Liver (tissue), 9 donors: ENCODE results near the gene PSENEN. TPM values are rescaled to one million over a fixed set of nuclear protein-coding genes. Genes with fewer than 3 reads are reported as not detected.

Experiments used
- DNase-seq: peaks from one replicate; pipeline ENCODE4 v3.0.0-alpha.2; 2017; ENCODE audit warnings: low spot score
- H3K27ac ChIP-seq, 2 donors: one replicate each; pipeline ENCODE4 v1.7.0; 2013; ENCODE audit warnings: inconsistent platforms in 2 of 2, low read length in 2 of 2, control low read depth in 1 of 2, low read depth in 1 of 2, mild to moderate bottlenecking in 1 of 2
- H3K27me3 ChIP-seq, 4 donors: one replicate each; pipeline versions ENCODE4 v1.6.1 to v1.7.0; 2013; ENCODE audit warnings: low read length in 3 of 4, inconsistent platforms in 1 of 4, mild to moderate bottlenecking in 1 of 4, moderate library complexity in 1 of 4; ENCODE audit not compliant: control insufficient read depth in 4 of 4, insufficient read depth in 4 of 4
- H3K36me3 ChIP-seq, 4 donors: one replicate each; pipeline versions ENCODE4 v1.6.1 to v1.7.0; 2013; ENCODE audit warnings: low read length in 3 of 4, mild to moderate bottlenecking in 3 of 4, low read depth in 1 of 4, moderate library complexity in 1 of 4; ENCODE audit not compliant: control insufficient read depth in 4 of 4, insufficient read depth in 3 of 4
- H3K4me1 ChIP-seq, 4 donors: one replicate each; pipeline versions ENCODE4 v1.6.1 to v1.7.0; 2013; ENCODE audit warnings: low read length in 3 of 4, mild to moderate bottlenecking in 3 of 4, moderate library complexity in 1 of 4; ENCODE audit not compliant: control insufficient read depth in 4 of 4, insufficient read depth in 4 of 4
- H3K4me3 ChIP-seq, 3 donors: one replicate each; pipeline versions ENCODE4 v1.6.1 to v1.7.0; 2013; ENCODE audit warnings: low read length in 3 of 3, control low read depth in 1 of 3, low read depth in 1 of 3, mild to moderate bottlenecking in 1 of 3
- H3K9ac ChIP-seq, 2 donors: one replicate each; pipeline ENCODE4 v1.7.0; 2013; ENCODE audit warnings: low read length in 2 of 2, mild to moderate bottlenecking in 2 of 2, moderate library complexity in 2 of 2, control low read depth in 1 of 2, low read depth in 1 of 2
- H3K9me3 ChIP-seq, 4 donors: one replicate each; pipeline versions ENCODE4 v1.6.1 to v1.7.0; 2013; ENCODE audit warnings: low read length in 3 of 4; ENCODE audit not compliant: control insufficient read depth in 4 of 4
- CTCF ChIP-seq: fragments of 150-350 bp; IDR thresholded peaks from 2 replicates; pipeline ENCODE4 v1.5.1; 2017; ENCODE audit warnings: improper control_type of control experiment, low read depth, low read length; ENCODE audit not compliant: missing input control
- EGR1 ChIP-seq, 2 donors: IDR thresholded peaks; 2 replicates each; pipeline ENCODE4 v1.6.1; 2016 to 2018; ENCODE audit warnings: antibody characterized with exemption in 2 of 2, low read depth in 2 of 2
- FOXA1 ChIP-seq: IDR thresholded peaks from 2 replicates; pipeline ENCODE4 v1.6.1; 2016; ENCODE audit warnings: antibody characterized with exemption
- FOXA2 ChIP-seq: IDR thresholded peaks from 2 replicates; pipeline ENCODE4 v1.6.1; 2016; ENCODE audit warnings: antibody characterized with exemption
- GABPA ChIP-seq, 2 donors: IDR thresholded peaks in 1 of 2; conservative IDR thresholded peaks in 1 of 2; 2 replicates each; pipeline ENCODE4 v1.6.1; 2016; ENCODE audit warnings: antibody characterized with exemption in 2 of 2, mild to moderate bottlenecking in 1 of 2, moderate library complexity in 1 of 2
- HNF4A ChIP-seq, 2 donors: conservative IDR thresholded peaks; 2 replicates each; pipeline ENCODE4 v1.6.1; 2016; ENCODE audit warnings: antibody characterized with exemption in 2 of 2, mild to moderate bottlenecking in 2 of 2
- JUND ChIP-seq, 2 donors: IDR thresholded peaks; 2 replicates each; pipeline ENCODE4 v1.6.1; 2016; ENCODE audit warnings: antibody characterized with exemption in 2 of 2
- MAX ChIP-seq: IDR thresholded peaks from 2 replicates; pipeline ENCODE4 v1.6.1; 2016; ENCODE audit warnings: antibody characterized with exemption
- NR2F2 ChIP-seq: IDR thresholded peaks from 2 replicates; pipeline ENCODE4 v1.6.1; 2016; ENCODE audit warnings: antibody characterized with exemption
- RAD21 ChIP-seq, 2 donors: IDR thresholded peaks; 2 replicates each; pipeline ENCODE4 v1.6.1; 2016; ENCODE audit warnings: antibody characterized with exemption in 2 of 2, mild to moderate bottlenecking in 2 of 2
- REST ChIP-seq: IDR thresholded peaks from 2 replicates; pipeline ENCODE4 v1.6.1; 2016; ENCODE audit warnings: antibody characterized with exemption, mild to moderate bottlenecking
- RXRA ChIP-seq, 2 donors: IDR thresholded peaks; 2 replicates each; pipeline ENCODE4 v1.6.1; 2017 to 2018; ENCODE audit warnings: antibody characterized with exemption in 2 of 2, mild to moderate bottlenecking in 1 of 2
- SP1 ChIP-seq: IDR thresholded peaks from 2 replicates; pipeline ENCODE4 v1.6.1; 2018; ENCODE audit warnings: antibody characterized with exemption, mild to moderate bottlenecking
- TAF1 ChIP-seq: conservative IDR thresholded peaks from 2 replicates; pipeline ENCODE4 v1.6.1; 2016; ENCODE audit warnings: antibody characterized with exemption, mild to moderate bottlenecking
- YY1 ChIP-seq: IDR thresholded peaks from 2 replicates; pipeline ENCODE4 v1.6.1; 2016; ENCODE audit warnings: antibody characterized with exemption, mild to moderate bottlenecking
- ZBTB33 ChIP-seq: IDR thresholded peaks from 2 replicates; pipeline ENCODE4 v1.6.1; 2016; ENCODE audit warnings: antibody characterized with exemption
- WGBS: extraction: QIAGEN DNeasy Blood & Tissue Kit; methylation state at CpG from one replicate; pipeline ENCODE4 v1.1.7; 2013; 5-methylcytosine and 5-hydroxymethylcytosine counted together
- polyA plus RNA-seq, 2 donors: library from polyadenylated mRNA; stranded (reverse) in 1 of 2; unstranded in 1 of 2; fragments of 200-250 nt in 1 of 2; fragments of >200 nt in 1 of 2; fragmentation: Nextera tagmentation in 1 of 2; extraction: Ambion mirVana in 1 of 2; gene quantifications; one replicate each; pipeline versions ENCODE4 v1.2.1 to v1.2.3, GENCODE V29; 2013 to 2015
- total RNA-seq, 2 donors: library from RNA; depleted of rRNA; stranded (reverse); fragments of >200 nt; gene quantifications; one replicate each; pipeline ENCODE4 v1.2.3, GENCODE V29; 2014
- TF ChIP-seq, protein P1 (sequence below): IDR thresholded peaks from 2 replicates; pipeline ENCODE4 v1.6.1; 2016; ENCODE audit warnings: antibody characterized with exemption
- donor health status: healthy.
- donor health status: healthy.
- donor health status: healthy.
- donor health status: healthy.
- donor health status: healthy.

PSENEN gene
- total and polyA plus RNA-seq, 4 donors, result 7.4 to 58.1 (median 20.7) TPM

DNA sequence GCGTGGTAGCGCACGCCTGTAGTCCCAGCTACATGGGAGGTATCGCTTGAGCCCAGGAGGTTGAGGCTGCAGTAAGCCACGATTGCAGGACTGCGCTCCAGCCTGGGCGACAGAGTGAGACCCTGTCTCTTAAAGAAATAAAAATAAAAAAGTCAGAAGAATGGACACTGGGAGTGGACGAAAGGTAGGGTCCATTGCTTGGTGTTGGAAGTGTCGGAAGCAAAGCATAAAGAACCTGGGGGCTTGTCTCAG is 29.5 kb downstream of the PSENEN start:
- Histone ChIP-seq H3K27me3 (no peaks in the 10 kb centered on the region), H3K27ac (no peak overlapping the region), H3K9me3 (no peaks in the 10 kb centered on the region), H3K4me1 (peaks cover 0 to 5% (median 4%) of the 10 kb centered on the region in 4 donors), H3K4me3 (peak overlapping the region in 1 of 3 donors; percentile 71), H3K36me3 (no peaks in the 10 kb centered on the region), H3K9ac (no peak overlapping the region)
- DNase-seq, result no peak
- TF ChIP-seq RAD21 (IDR thresholded peaks at IDR 0.05) (no peak), FOXA1 (no peak), REST (no peak), ZBTB33 (no peak), SP1 (no peak), CTCF (no peak), NR2F2 (no peak), FOXA2 (no peak), JUND (IDR thresholded peaks at IDR 0.05) (no peak), HNF4A (conservative IDR thresholded peaks at IDR 0.05) (no peak), YY1 (no peak), TAF1 (no peak), EGR1 (IDR thresholded peaks at IDR 0.05; ENCODE audit: low read depth in 2 of 2) (no peak), GABPA (IDR thresholded peaks at IDR 0.05 in 1 of 2, conservative IDR thresholded peaks at IDR 0.05 in 1 of 2) (no peak)
- TF ChIP-seq, protein P1, sequence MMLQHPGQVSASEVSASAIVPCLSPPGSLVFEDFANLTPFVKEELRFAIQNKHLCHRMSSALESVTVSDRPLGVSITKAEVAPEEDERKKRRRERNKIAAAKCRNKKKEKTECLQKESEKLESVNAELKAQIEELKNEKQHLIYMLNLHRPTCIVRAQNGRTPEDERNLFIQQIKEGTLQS, result no peak
- 40% methylated on average over 9 of the region's 9 CpGs for WGBS

DNA sequence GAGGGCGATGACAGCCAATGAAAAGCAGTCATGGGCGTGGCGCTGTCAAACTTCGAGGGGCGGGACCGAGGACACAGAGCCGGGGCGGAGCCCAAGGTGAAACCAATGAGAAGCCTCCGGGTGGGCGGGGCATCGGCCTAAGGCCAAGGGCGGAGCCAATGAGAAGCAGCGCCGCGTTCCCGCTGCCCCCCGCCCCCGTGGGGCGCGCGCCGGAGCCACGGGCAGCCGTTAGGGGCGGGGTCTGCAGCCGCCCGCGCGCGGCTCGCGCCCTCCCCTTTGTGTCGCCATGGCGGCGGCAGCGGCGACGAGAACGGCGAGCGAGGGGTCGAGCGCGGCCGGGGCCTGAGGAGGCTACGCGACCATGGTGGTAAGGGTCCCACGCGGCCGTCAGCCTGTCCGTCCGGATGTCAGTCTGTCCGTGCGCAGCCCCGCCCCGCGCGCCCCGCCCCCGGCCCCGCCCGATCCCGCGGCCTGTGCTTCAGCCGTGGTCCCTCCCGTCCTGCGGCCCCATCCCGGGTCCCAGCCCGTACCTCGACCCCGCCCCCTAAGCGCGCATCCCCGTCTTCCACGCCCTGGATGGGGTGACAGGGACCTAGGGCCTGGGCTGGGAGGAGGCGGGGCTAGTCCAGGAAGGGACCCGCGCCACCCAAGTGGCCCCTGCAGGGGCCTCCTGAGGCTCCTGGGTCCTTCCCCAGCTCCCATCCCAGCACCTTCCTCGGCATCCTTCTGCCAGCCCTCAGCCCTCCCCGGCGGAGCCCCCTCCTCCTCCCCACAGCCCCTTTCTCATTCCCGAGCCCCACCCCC is 30.0 kb downstream of the PSENEN start, which contains the start of gene ARHGAP33:
Gene ARHGAP33 (plus strand): TSS at position 267 of the 804 bp plus-strand sequence. CDS start 95 bp downstream, at position 362.
- no peak within 1 kb of the TSS for H3K27ac ChIP-seq
- peaks cover 0 to 5% (median 4%) of the 10 kb centered on the region in 4 donors for H3K4me1 ChIP-seq
- no peaks in the 10 kb centered on the region for H3K36me3 ChIP-seq
- H3K9ac ChIP-seq, result no peak within 1 kb of the TSS
- TF ChIP-seq SP1 (peak; percentile 69), RXRA (IDR thresholded peaks at IDR 0.05) (no peak), FOXA1 (no peak), MAX (no peak), HNF4A (conservative IDR thresholded peaks at IDR 0.05) (no peak), YY1 (no peak), RAD21 (IDR thresholded peaks at IDR 0.05) (peak in 1 of 2 donors; percentile 25), NR2F2 (no peak)
- WGBS, result 3% methylated on average over 82 of the region's 82 CpGs
- DNase-seq, result peak; percentile 99
- peak within 1 kb of the TSS in 2 of 3 donors; percentile 71 to 85 for H3K4me3 ChIP-seq
- H3K9me3 ChIP-seq, result no peaks in the 10 kb centered on the region
- no peaks in the 10 kb centered on the region for H3K27me3 ChIP-seq
